Type B pancreatic cell (in vitro differentiated cells): Measurements from ENCODE around the gene NKAIN2. TPM values are rescaled to one million over a fixed set of nuclear protein-coding genes. Genes with fewer than 3 reads are reported as not detected.

Experiments used
- DNase-seq: peaks from one replicate; pipeline ENCODE4 v3.0.0; 2021; ENCODE audit warnings: mixed read lengths; ENCODE audit not compliant: unreplicated experiment; ENCODE audit errors: extremely low spot score
- H3K27ac Mint-ChIP-seq: 2 replicates; pipeline ENCODE4 v1.8.0; 2021; ENCODE audit warnings: mild to moderate bottlenecking, mixed read lengths
- H3K27me3 Mint-ChIP-seq: 2 replicates; pipeline ENCODE4 v1.8.0; 2021; ENCODE audit warnings: mixed read lengths
- H3K36me3 Mint-ChIP-seq: 2 replicates; pipeline ENCODE4 v1.8.0; 2021; ENCODE audit warnings: mixed read lengths
- H3K4me1 Mint-ChIP-seq: one replicate; pipeline ENCODE4 v1.8.0; 2021; ENCODE audit warnings: mixed read lengths; ENCODE audit not compliant: unreplicated experiment
- H3K4me3 Mint-ChIP-seq: 2 replicates; pipeline ENCODE4 v1.8.0; 2021; ENCODE audit warnings: mild to moderate bottlenecking, mixed read lengths
- H3K9me3 Mint-ChIP-seq: 2 replicates; pipeline ENCODE4 v1.8.0; 2021; ENCODE audit warnings: mixed read lengths
- total RNA-seq: library from RNA; stranded (reverse); gene quantifications from 2 replicates; pipeline ENCODE4 v1.2.1, GENCODE V29; 2021; ENCODE audit warnings: low replicate concordance
- TF ChIP-seq, protein P1 (sequence below): fragments of 200-600 bp; sonication (generic); conservative IDR thresholded peaks from 2 replicates; pipeline ENCODE4 v1.5.0; 2021; ENCODE audit warnings: antibody characterized with exemption, mild to moderate bottlenecking

Gene NKAIN2
- total RNA-seq, 1 donor from 2014 or later: 1.7 TPM

DNA sequence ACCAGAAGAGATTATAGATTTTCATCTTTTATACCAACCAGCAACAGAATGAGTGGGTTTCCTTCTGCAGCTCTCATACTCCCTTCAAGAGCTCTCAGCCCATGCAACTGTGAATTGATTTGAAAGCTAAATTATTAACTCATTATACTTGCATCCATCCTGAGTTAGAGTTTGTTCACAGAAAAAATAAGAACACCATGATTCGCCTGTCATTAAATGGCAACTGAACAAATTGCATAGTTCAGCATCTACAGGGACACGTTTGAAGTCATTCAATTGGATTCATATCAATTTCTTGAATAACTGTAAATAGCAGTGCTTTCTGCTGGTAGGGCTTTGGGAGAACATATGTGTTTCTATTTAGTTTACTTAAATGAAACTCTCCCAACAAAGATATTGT lies 65.7 kb downstream of the NKAIN2 start:
- Mint-ChIP-seq H3K27ac (no peak overlapping the region), H3K27me3 (no peaks in the 10 kb centered on the region), H3K4me3 (no peak overlapping the region), H3K36me3 (no peaks in the 10 kb centered on the region), H3K4me1 (no peaks in the 10 kb centered on the region), H3K9me3 (no peaks in the 10 kb centered on the region)
- TF ChIP-seq, protein P1, sequence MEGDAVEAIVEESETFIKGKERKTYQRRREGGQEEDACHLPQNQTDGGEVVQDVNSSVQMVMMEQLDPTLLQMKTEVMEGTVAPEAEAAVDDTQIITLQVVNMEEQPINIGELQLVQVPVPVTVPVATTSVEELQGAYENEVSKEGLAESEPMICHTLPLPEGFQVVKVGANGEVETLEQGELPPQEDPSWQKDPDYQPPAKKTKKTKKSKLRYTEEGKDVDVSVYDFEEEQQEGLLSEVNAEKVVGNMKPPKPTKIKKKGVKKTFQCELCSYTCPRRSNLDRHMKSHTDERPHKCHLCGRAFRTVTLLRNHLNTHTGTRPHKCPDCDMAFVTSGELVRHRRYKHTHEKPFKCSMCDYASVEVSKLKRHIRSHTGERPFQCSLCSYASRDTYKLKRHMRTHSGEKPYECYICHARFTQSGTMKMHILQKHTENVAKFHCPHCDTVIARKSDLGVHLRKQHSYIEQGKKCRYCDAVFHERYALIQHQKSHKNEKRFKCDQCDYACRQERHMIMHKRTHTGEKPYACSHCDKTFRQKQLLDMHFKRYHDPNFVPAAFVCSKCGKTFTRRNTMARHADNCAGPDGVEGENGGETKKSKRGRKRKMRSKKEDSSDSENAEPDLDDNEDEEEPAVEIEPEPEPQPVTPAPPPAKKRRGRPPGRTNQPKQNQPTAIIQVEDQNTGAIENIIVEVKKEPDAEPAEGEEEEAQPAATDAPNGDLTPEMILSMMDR: no peak
- DNase-seq: no peak

DNA sequence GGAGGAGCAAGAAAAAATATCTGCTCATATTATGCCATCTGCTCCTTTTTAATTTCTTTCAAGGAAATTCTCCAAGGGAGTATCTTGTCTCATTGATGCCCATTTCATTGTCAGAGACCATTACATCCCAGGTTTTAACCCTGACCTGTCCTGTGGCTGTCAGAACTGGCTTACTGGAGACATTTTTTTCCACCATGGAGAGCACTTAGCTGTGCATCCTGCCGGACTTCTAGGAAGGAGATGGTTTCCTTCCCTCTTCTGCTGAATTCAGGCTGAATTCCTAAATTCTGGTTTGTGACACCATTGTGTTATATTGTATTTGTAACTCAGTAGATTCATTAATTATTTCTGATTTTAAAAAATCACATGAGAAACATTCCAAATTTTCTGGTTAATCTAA lies 70.3 kb downstream of the NKAIN2 start:
- Mint-ChIP-seq H3K4me1 (no peaks in the 10 kb centered on the region), H3K27me3 (no peaks in the 10 kb centered on the region), H3K4me3 (no peak overlapping the region), H3K27ac (no peak overlapping the region), H3K9me3 (no peaks in the 10 kb centered on the region), H3K36me3 (no peaks in the 10 kb centered on the region)
- DNase-seq: no peak
- TF ChIP-seq, protein P1: no peak

DNA sequence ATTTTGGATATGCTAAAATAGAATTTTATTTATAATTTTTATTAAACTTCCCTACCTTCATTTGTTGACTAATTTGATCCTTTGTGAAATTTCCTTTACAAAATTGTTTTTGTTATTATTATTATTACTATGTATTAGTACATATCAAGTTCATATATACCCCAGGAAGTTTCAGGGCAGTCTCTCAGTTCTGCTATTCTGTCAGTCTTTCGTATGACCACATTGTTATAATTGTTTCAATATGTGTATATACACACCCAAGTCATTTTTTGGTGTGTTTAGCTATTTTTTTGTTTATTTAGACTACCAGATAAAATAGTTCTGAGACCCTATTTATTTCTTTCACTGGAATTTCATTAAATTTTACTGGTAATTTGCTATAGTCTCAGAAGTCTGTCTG lies 72.1 kb downstream of the NKAIN2 start:
- H3K9me3 Mint-ChIP-seq: no peaks in the 10 kb centered on the region
- H3K4me1 Mint-ChIP-seq: no peaks in the 10 kb centered on the region
- no peak for DNase-seq
- no peaks in the 10 kb centered on the region for H3K36me3 Mint-ChIP-seq
- no peak overlapping the region for H3K27ac Mint-ChIP-seq
- TF ChIP-seq, protein P1: no peak
- H3K4me3 Mint-ChIP-seq: no peak overlapping the region
- peaks cover 4% of the 10 kb centered on the region for H3K27me3 Mint-ChIP-seq

DNA sequence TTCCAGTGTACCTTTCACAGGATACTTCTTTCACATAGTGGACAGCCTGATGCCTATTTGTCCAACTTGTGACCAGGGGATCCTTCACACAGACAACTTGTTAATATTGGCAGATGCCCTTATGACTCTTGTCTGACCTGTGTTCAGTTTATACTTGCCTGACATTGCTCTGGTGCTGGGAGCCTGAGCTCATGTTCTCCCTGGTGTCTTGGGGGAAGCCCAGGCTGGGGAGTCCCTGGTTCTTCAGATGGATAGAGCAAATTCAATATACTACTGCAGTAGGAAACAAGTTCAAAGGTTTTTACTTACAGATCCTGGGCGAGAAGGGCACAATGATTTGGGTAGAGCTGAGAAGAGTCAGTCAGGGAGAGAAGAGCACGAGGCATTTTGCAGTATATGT lies 76.1 kb downstream of the NKAIN2 start:
- Mint-ChIP-seq H3K27me3 (peaks cover 4% of the 10 kb centered on the region), H3K9me3 (no peaks in the 10 kb centered on the region), H3K4me1 (no peaks in the 10 kb centered on the region), H3K4me3 (no peak overlapping the region), H3K36me3 (no peaks in the 10 kb centered on the region), H3K27ac (no peak overlapping the region)
- TF ChIP-seq, protein P1: no peak
- DNase-seq: no peak

DNA sequence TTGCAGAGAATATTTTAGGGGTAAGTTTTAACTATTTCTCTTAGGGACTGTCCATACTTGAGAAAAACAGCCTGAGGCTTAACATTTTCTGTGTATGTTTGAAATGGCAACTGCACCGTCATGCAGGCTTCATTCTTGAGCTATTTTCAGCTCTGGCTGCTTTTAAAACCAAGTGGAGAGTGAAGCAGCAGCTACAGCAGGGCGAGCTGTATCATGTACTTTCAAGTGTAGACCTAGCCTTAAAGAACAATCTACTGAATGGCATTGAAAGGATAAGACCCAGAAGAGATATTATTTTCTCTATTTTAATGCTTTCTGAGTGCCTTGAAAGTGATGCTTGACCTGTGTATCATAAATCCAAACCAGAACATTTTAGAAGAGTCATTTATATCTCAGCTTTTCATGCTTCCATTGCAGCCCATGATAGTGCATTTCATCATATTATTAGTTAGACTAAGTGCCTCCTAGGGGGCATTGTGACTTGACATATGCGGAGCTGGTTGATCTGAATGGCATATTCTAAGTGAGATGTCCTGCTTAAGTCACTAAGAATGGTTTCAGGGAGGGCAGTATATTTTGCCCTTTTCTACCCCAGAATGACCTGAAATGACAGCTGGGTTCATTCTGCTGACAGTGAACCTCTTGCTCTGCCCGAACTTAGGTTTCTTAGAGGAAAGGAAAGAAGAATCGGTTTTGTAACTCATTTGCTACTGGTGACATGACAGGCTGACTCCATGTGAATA lies 85.3 kb downstream of the NKAIN2 start:
- no peak overlapping the region for H3K27ac Mint-ChIP-seq
- H3K9me3 Mint-ChIP-seq: no peaks in the 10 kb centered on the region
- H3K36me3 Mint-ChIP-seq: no peaks in the 10 kb centered on the region
- no peak overlapping the region for H3K4me3 Mint-ChIP-seq
- peaks cover 6% of the 10 kb centered on the region for H3K27me3 Mint-ChIP-seq
- no peak for DNase-seq
- H3K4me1 Mint-ChIP-seq: no peaks in the 10 kb centered on the region
- TF ChIP-seq, protein P1: no peak

DNA sequence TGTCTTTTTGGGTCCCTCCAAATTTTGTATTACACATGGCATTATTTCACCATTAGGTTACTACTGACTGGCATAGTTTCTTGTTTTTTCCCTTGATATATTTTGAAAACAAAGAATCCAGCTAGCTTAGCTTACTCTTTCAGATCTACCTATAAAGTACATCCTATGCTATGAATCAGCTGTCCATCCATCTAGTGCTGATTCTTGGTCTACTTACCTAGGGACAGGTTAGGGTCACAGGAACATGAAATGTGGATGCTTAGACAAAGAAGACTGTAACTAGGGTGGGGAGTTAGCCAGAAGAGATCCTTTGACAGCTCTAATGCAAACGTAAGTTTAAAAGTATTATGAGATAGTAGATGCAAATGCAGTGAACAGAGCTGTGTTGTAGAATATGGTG lies 91.7 kb downstream of the NKAIN2 start:
- DNase-seq: no peak
- Mint-ChIP-seq H3K4me1 (no peaks in the 10 kb centered on the region), H3K27ac (no peak overlapping the region), H3K27me3 (peaks cover 7% of the 10 kb centered on the region), H3K9me3 (no peaks in the 10 kb centered on the region), H3K4me3 (no peak overlapping the region), H3K36me3 (no peaks in the 10 kb centered on the region)
- TF ChIP-seq, protein P1: no peak
